NCI-H187 treated with DMSO at 0.1 percent for 48 hours (cell line): ENCODE data around the gene PRKAG2.

ENCODE experiments used
- DNase-seq: peaks from one replicate; lab custom pipeline; 2025; lab: John Stamatoyannopoulos, UW

Gene PRKAG2

DNA sequence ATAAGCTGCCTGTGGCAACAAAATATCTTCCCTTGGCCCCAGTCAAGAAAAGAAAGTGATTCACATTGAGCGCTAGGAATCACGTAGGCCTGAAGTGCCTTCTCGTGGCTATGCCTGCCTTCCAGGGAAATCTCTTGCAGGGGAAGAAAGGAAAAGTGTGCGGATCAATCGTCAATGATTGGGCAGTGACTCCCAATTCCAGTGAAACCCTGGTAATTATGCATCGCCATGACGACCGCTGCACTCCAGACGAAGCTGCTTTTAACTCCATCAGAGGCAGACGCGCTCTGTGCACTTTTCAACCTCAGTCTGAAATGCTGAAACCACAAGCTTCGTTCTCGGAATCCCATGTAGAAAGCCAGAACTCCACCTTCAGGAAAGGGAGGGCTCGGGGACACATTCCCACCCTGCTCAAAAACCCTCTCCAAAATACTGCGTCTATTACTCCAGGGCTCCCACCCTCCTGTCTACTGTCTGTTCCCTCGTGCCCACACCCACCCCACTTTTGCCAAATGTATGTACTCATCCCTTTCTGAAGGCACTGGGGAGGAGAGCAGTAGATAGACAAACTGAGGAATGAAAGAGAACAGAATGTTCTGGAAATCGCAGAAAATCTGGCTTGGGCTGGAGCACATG lies 24.2 kb upstream of the PRKAG2 start:
- no peak for DNase-seq

DNA sequence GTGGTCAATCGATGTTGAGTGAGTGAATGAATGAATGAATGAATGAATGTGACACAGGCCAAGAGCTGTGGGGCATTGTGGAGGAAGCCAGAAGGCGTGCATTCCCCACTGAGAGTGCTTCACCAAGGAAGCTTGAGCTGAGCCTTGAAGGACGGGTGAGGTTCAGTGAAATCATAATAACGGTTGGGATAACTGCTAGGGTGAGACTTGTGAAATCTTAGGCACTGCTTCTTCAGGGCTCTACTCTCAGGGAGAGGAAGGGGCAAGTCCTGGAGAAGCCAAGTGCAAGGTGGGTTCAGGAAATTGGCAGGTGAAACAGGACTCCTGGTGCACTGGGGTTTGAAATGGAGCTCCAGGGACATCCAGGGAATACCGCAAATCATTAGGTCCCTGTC lies 23.7 kb upstream of the PRKAG2 start:
- DNase-seq = no peak

DNA sequence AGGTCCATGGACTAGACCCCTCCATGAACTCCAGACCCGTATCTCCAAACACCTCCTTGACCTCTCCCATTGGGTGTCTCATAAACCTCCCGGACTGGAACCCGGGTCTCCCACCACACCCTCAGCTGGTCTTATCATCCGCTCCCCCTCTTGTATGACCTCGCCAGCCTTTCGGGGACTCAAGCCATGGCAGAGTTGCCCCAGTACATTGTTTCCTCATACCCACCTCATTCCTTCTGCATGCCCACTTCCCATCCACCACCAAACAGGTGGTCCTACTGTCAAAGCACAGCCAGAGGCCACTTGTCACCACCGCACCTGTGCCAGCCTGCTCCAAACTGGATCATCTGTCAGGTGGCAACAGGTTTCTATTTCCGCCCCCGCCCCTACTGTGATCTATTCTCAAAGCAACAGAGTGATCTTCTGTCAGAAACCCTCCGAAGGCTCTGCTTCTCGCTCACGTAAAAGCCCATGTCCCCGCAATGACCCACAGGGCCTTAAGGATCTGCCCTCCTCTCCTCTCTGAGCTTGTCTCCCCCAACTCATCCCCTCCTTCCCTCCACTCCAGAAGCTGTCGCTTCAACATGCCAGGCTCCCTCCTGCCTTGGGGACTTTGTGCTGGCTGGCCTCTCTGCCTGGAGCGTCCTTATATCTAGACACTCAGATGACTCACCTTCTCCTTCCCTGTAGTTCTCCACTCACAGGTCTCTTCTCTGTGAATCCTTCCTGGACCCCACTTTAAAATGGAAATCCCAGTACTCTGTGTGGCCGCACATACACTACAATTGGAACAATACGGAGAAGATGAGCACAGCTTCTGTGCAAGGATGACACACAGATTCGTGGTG lies 22.8 kb upstream of the PRKAG2 start:
- no peak for DNase-seq

DNA sequence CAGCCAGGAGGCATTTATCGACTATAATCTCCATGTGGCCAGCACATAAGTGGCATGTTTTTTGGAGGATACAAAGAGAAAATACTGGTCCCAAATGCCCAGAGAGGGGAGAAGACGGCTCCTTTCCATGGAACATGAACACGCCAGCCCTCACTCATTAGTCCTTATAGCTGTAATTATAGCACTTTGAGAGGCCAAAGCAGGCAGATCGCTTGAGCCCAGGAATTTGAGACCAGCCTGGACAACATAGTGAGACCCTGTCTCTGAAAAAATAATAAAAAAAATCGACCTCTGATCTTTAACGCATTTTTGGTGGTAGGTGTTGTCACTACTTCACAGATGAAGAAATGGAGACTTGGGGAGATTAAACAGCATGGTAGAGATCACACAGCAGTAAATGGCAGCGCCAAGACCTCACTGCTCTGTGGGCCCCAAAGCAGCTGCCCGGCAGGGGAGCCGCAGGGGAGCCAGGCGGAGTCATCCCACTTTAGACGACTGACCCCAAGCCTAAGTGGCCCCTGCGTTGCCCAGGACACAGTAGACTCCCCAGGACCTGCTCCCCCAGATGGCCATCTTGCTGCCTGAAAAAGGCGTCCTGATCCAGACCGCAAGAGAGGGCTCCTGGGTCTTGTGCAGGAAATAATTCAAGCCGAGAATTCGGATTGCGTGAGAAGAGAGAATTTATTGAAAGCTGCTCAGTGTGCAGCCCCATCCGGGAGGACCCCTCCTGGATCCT lies 21.2 kb upstream of the PRKAG2 start:
- DNase-seq = no peak

DNA sequence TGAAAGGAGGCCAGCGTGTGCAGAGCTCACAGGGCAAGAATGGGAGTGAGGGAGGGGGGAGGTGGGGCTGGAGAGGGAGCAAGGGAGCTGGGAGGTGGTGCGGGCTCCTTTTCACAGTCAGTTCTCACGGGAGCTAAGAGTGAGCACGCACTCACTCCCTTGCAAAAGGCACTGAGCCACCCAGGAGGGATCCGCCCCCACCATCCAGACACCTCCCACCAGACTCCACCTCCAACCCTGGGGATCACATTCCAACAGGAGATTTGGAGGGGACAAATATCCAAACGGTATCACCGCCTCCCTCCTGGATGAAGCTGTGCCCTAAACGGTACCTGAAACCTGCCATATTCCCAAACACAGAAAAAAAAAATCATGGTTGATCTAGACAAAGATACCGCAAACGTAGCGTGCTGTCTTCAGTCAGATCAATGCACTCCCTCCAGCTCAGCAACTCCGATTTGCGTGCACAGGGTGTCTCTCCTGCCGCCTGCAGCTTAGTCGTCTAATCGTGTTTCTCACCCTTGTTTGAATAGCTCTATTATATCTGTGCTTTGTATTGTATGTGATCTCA lies 20.3 kb upstream of the PRKAG2 start:
- DNase-seq = no peak

DNA sequence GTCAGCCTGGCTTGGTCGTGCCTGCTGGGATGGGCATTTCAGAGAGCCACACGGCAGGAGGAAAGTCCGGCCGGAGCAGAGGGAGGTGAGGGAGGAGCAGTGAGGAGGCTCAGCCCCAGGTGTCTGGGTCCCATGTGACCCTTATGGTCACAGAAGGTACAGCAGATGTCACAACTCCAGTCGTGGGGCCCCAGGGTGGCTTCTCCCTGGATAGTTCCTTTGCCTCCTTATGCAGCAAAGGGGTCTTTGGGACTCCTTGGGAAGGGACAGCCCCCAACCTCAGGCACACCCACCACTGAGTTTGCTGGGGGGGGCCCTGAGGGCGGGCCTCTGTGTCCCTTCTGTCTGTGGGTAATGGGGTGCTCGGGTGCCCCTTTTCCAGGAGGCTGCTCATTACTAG lies 19.6 kb upstream of the PRKAG2 start:
- no peak for DNase-seq

DNA sequence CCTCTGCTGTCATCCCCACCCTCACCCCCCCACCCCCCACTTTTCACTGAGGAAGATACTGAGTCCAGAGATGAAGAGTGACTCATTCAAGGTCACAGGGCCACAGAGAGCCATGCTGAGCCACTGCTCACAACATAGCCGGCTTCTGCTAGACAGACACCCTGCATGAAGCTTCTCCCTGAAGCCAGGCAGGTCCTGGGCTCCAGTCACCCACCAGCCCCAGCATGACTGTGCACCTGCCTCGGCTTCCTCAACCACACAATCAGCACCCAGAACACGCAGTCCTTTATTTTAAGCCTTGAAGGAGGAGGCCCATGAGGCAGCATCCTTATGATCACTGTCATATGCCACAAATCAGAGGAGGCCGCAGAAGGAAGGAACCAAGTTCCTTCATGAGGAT lies 19.2 kb upstream of the PRKAG2 start:
- no peak for DNase-seq

DNA sequence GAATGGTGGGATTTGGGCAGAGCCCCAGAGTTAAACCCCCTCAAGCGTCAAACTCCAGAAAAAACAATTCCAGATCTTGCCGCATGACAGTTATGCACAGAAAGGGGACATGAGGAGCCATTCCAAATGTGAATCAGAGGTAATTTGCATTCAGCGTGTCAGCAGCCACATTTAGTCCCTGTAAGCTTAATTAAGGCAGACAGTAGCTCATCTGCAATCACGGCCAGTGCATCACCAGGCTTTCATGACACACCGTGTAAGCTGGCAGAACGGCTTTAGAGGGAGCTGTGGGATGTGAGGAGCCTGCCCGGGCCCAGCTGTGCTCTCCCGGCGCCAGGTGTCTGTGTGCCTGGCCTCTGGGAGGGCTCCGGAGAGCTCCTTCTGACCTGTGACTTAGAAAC lies 18.7 kb upstream of the PRKAG2 start:
- peak; percentile 70 for DNase-seq

DNA sequence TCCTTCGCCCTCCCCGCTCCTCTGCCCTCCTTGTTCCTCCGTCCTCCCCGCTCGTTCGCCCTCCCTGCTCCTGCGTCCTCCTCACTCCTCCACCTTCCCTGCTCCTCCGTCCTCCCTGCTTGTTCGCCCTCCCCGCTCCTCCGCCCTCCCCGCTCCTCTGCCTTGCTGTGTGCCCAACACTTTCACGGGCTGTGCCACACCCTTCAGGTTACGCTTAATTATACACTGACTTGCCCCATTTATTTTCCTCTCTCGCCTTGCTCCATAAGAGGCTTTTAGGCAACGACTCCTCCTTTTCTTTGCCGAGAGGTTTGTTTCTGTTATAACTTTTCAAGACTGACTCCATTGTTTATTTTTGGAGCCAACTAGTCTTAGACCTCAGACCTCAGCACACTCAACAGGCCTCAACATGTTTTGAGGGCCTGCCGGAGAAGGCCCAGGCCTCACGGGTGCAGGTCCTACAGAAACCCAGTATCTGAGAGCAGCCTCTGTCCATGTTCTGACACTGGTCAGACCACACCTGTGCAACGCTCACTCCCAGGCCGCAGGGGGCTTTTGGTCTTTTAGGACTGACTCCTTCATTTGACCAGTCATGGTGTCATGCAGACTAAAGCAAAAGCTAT lies 18.2 kb upstream of the PRKAG2 start:
- DNase-seq = peak; percentile 86

DNA sequence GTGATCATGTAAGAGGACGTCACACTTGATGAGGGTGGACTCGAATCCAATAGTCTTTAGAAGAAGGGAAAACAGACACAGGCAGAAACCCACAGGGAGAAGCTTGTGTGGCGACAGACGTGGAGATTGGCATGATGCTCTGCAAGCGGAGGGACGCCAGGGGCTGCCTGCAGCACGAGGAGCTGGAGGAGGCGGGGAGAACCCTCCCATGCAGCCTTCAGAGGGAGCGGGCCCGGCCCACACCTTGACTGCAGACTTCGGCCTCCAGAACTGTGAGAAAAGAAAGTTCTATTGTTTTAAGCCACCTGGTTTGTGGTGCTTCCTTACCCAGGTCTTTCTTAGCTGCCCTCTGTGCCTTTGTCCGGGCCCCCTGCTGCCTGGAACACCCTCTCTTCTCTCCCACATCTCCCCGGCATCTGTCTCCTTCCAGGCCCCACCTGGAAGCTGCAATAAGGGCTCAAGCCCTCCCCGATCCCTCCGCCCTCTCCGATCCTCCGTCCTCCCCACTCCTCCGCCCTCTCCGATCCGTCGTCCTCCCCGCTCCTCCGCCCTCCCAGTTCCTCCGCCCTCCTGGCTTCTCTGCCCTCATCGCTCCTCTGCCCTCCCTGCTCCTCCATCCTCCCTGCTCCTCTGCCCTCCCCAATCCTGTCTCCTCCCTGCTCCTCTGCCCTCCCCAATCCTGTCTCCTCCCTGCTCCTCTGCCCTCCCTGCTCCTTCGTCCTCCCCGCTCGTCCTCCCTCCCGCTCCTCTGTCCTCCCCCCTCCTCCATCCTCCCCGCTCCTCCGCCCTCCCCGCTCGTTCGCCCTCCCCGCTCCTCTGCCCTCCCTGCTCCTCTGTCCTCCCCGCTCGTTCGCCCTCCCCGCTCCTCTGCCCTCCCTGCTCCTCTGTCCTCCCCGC lies 17.4 kb upstream of the PRKAG2 start:
- DNase-seq = no peak

DNA sequence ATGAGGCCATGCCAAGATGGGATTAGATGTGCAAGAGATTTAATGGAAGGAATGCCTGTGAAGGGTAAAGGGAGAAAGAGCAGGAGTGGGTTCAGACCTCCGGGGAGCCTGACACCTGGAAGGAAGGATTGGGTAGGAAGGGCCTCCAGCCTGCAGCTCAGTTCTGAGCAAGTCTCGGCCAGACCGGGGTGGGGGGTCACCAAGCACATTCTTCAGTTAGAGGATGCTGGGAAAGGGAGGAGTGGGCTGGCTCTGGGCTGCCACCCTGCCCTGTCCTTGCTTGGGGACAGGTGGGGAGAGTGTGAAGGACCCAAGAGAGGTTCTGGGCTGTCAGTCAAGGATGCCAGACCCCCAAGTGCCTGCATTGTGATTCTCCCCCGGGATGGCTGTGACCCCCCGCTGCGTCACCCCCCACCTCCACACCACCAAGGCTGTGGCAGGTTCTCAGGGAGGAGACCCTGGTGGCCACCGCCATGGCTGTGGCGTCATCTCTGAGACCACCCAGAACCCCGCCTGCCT lies 16.5 kb upstream of the PRKAG2 start:
- DNase-seq = no peak

DNA sequence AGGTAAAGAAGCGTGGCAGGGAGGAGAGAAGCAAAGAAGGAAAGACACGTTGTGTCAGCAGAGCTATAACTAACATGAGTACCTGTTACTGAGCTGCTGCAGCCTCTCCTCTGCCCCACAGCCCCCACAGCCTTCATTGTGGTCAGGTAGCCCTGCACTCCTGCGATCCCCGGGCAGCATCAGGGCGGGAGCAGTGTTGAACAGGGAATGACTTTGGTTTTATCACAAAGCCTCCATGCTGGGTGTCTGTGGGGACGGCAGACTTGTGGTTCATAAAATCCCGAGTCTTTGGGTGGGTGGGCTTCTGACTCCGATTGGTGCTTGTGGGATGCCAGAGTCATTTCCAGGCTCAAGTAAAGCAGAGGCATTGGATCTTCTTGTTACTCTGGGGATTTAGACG lies 14.8 kb upstream of the PRKAG2 start:
- no peak for DNase-seq

DNA sequence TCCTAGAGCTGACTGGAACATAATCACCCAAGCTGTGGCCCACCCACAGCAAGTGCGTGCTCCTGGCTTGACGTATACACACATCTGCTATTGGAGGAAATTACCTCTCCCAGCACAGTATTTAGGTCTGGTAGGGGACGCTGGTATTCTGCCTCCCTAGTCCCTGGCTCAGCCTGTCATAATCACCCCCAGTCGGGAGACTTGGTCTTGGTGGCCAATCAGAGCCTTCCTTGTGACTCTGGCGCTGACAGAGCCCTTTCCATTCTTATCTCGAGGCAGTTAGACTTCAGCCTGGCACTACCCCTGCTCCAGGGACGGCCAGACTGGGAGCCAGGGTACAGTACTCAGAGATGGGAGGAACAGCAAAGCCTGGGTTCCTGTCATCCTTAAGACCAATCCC lies 14.3 kb upstream of the PRKAG2 start:
- no peak for DNase-seq

DNA sequence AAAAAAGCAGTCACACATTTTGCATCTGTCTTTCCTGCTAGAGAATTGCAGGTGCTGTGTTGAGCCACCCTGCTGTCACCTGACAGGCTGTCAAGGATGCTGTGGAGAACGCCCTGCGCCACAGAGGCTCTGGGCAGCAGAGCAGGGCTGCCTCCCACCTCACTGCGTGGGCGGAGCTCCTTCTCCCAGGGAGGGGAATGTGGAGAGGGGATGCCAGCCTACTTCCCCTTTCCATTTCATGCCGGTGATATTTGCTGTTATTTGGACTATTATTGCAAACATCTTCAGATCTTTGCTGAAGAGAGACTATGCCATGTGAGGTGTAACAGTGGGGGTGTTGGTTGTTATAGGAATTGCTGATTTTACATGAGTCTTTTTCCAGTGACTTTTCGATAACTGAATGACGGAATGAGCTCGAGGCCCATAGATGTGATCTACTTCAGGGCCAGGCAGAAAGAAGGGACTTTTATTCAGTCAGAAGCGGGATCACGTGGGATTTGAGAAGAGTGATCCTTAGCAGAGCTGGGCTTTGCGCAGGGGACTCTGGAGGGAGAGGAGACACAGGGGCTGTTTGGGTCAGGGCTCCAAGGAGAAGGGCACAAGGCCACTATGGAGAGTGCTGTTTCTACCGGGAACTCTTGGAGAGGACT lies 13.6 kb upstream of the PRKAG2 start:
- peak; percentile 69 for DNase-seq

DNA sequence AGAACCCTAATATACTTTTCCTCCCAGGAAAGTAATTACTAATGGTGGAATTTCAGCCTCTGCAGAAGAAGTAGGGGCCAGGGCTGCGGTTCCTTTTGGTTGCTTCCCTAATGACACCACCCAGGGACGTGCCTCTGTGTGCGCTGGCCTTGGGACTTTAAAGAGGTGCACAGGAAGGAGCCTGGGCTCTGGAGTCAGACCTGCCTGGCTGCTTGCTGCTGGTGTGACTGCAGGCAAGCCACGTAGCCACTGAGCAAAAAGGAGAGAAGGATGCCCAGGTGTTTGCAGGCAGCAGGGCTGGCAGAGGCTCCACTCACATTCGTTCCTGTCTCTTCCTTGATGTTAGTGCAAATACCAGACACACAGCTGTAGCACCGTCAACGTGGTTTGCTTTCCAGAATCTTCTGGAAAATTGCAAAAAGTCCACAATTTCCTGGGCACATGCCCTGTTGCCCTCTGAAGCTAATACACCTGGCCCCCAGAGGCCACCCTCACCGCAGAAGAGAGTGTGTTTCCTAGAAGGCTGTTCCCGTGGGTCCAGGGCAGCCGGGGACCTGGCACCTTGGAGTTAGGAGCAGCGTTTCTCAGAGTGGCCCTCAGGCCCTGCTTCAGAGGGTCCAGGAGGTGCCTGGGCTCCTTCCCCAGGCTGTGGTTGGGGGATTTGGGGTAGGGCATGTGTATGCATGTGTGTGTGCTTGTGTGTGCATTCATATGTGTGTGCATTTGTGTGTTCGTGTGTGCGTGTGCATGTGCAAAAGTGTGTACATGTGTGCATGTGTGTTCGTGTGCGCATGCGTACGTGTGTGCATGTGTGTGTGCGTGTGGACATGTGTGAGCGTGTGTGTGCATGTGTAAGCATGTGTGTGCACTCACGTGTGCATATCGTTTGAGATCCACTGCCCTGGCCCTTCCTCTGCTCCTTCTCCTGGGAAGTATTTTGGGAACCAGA lies 12.8 kb upstream of the PRKAG2 start:
- no peak for DNase-seq

DNA sequence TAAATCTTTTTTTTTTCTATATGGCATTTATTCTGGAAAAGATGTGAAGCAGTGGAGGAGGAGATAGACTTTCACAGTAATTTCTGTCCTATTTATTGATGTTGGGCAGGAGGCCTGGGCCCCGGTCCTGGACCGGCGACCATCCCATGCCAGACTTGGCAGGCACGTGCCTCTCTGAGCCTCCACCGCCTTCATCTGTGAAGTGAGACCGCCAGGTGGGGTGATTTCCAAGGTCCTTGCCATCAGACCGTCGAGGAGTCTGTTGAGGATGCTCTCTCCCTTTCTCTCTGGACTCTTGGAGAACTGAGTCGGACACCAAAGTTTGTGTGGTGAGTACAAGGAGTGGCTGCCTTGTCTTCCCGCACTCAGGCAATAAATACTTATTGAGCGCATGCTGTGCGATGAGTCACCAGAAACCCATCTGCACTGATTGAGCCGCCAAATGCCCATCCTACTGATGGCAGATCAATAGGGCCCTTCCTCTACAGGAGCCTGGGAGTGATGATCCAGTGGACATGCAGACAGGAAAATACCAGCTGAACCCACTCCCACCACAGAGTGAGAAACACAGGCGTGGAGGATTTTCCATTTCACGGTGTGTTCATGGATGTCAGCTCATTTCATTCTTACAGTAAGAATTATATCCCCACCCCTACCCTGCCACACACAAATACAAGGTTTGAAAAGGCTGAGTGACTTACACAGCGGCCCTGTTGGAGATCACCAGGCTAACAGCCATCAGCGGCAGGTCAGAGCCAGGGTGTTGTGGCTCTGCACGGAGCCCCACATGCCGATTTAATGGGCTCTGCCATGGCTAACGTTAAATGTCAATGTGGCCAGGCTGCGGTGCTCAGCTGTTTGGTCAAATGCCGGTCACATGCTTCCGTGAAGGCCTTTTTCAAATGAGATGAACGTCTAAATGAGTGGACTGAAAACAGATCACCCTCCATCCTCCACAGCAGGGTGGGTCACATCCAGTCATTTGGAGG lies 11.5 kb upstream of the PRKAG2 start:
- DNase-seq = no peak

DNA sequence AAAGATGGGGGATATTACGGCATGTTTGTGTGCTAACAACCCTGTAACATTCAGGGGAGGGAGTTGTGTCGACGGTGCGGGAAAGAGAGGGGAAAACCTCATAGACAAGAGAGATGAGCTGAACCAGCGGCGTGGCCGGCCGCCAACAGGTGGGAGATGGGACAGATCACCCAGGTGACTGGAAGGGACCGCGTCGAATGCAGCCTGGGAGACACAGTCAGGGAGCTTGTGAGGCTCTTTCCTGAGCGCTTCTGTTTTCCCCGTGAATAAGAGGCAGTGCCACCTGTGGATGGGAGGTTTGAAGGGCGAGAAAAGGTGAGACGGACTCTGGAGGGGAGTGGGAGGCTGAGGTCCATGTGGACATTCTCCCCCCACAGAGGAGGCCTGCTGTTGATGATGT lies 9.9 kb upstream of the PRKAG2 start:
- DNase-seq = no peak

DNA sequence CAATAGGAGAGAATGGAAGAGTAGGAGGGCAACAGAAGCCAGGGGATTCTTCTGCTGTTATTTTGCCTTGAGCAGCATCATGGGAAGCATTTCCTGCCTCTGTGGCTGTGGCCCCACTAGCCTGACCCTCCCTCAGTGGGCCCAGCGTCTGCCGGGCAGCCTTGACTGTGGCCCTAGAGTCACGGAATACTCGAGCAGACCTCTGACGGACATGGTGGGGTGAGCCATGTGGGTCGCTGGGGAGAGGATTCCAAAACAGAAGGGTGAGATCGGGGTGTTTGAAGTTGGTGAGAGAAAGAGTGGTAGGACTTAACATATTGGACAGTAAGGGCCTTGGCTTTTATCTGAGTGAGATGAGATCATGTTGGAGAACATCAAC lies 8.3 kb upstream of the PRKAG2 start:
- DNase-seq = no peak
